ENCODE data around the gene IFIT2.

DNA sequence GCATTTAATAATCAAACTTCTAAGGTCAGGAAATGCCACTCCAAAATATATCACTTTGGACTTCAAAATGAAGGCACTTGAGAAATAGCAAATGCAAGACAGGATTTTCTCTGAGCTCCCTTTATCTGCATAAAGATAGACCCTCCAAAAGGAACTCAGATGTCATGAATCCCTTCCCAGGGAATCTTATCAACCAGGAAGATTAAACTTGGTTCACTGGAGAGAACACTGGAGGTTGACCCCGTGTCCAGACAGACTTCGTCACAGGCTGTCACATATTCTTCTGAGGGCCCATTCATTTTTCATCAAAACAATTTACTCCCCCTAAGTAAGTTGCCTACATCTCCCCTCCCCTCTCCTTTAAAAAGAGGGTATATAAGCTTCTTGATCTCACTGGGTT lies 47.1 kb downstream of the IFIT2 start:
- TF ChIP-seq POLR2A (IDR thresholded peaks at IDR 0.05) (no peak), CTCF (IDR thresholded peaks at IDR 0.05) (no peak)
